ENCODE data around the gene BBS12.

BBS12 gene

DNA sequence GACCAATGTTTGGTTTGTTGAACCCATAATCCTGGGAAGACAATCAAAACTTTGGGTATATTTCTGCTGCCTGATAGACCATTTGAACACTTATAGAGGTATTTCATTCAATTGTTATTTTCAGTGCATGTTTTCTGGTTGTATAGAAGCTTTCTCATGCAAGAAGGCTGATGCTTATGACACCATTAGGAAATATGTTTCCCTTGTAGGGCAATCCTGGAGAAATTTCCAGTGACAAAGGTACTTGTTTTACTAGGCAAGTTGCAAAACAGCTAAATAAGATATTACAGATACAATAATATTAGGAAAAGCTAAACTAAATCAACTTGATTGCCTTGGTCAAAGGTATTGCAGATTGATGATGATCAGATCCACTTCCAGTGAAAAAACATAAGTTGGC lies 61.3 kb downstream of the BBS12 start:
- no peak for DNase-seq (ENCODE audit: extremely low read depth in 1 of 2, low read depth in 1 of 2)
